ENCODE results near the gene UNC45B.

- TF ChIP-seq POLR2AphosphoS5 (IDR thresholded peaks at IDR 0.05; ENCODE audit: low read depth, low read length) (no peak), CTCF (IDR thresholded peaks at IDR 0.05 in 2 of 3, conservative IDR thresholded peaks at IDR 0.05 in 1 of 3; ENCODE audit: borderline replicate concordance in 1 of 3, insufficient read depth in 1 of 3, low read depth in 2 of 3, low read length in 2 of 3) (no peak), EZH2 (IDR thresholded peaks at IDR 0.05) (no peak), POLR2A (IDR thresholded peaks at IDR 0.05; ENCODE audit: borderline replicate concordance, extremely low read depth, insufficient read depth, insufficient read length) (no peak)
These were observed 14.6 kb upstream of the UNC45B start for GRCh38 chr17:35132816-35133550.
